ENCODE results near the gene TBC1D22A.

Gene TBC1D22A

GRCh38 chr22:46864314-46865051 lies 102.0 kb downstream of the TBC1D22A start:
- TF ChIP-seq CTCF (IDR thresholded peaks at IDR 0.05; ENCODE audit: poor library complexity, severe bottlenecking): no peak
- H3K4me3 ChIP-seq (ENCODE audit: severe bottlenecking): no peak overlapping the region
- no peaks in the 10 kb centered on the region for H3K27me3 ChIP-seq (ENCODE audit: insufficient read depth, poor library complexity, severe bottlenecking)
- peaks cover 17% of the 10 kb centered on the region for H3K4me1 ChIP-seq (ENCODE audit: insufficient read depth, poor library complexity, severe bottlenecking)
- no peak for ATAC-seq (ENCODE audit: low read depth)
- DNase-seq (ENCODE audit: low spot score): no peak
- H3K27ac ChIP-seq (ENCODE audit: poor library complexity, severe bottlenecking): no peak overlapping the region
- no peaks in the 10 kb centered on the region for H3K36me3 ChIP-seq (ENCODE audit: low read depth)
- no peaks in the 10 kb centered on the region for H3K9me3 ChIP-seq (ENCODE audit: severe bottlenecking)

- ATAC-seq (ENCODE audit: low read depth) (no peak), DNase-seq (ENCODE audit: low spot score) (no peak)
- Histone ChIP-seq H3K36me3 (ENCODE audit: low read depth) (no peaks in the 10 kb centered on the region), H3K27me3 (ENCODE audit: insufficient read depth, poor library complexity, severe bottlenecking) (no peaks in the 10 kb centered on the region), H3K4me1 (ENCODE audit: insufficient read depth, poor library complexity, severe bottlenecking) (peaks cover 17% of the 10 kb centered on the region), H3K9me3 (ENCODE audit: severe bottlenecking) (no peaks in the 10 kb centered on the region), H3K27ac (ENCODE audit: poor library complexity, severe bottlenecking) (no peak overlapping the region), H3K4me3 (ENCODE audit: severe bottlenecking) (no peak overlapping the region)
- TF ChIP-seq CTCF (IDR thresholded peaks at IDR 0.05; ENCODE audit: poor library complexity, severe bottlenecking): no peak
Measured at GRCh38 chr22:46865052-46865434, 102.6 kb downstream of the TBC1D22A start.

GRCh38 chr22:46865642-46866041 lies 103.2 kb downstream of the TBC1D22A start:
- Histone ChIP-seq H3K4me1 (ENCODE audit: insufficient read depth, poor library complexity, severe bottlenecking) (peaks cover 17% of the 10 kb centered on the region), H3K27me3 (ENCODE audit: insufficient read depth, poor library complexity, severe bottlenecking) (no peaks in the 10 kb centered on the region), H3K27ac (ENCODE audit: poor library complexity, severe bottlenecking) (peak overlapping the region; percentile 76), H3K4me3 (ENCODE audit: severe bottlenecking) (no peak overlapping the region), H3K9me3 (ENCODE audit: severe bottlenecking) (no peaks in the 10 kb centered on the region), H3K36me3 (ENCODE audit: low read depth) (no peaks in the 10 kb centered on the region)
- ATAC-seq (ENCODE audit: low read depth): no peak
- DNase-seq (ENCODE audit: low spot score): no peak
- TF ChIP-seq CTCF (IDR thresholded peaks at IDR 0.05; ENCODE audit: poor library complexity, severe bottlenecking): no peak

GRCh38 chr22:46866591-46866990 lies 104.1 kb downstream of the TBC1D22A start:
- H3K36me3 ChIP-seq (ENCODE audit: low read depth): peaks cover 6% of the 10 kb centered on the region; the same call in 1 of the 2 replicates
- peaks cover 17% of the 10 kb centered on the region for H3K4me1 ChIP-seq (ENCODE audit: insufficient read depth, poor library complexity, severe bottlenecking)
- no peak for TF ChIP-seq CTCF (IDR thresholded peaks at IDR 0.05; ENCODE audit: poor library complexity, severe bottlenecking)
- ATAC-seq (ENCODE audit: low read depth) (peak; percentile 98), DNase-seq (ENCODE audit: low spot score) (no peak)
- H3K27ac ChIP-seq (ENCODE audit: poor library complexity, severe bottlenecking): peak overlapping the region; percentile 76
- no peaks in the 10 kb centered on the region for H3K27me3 ChIP-seq (ENCODE audit: insufficient read depth, poor library complexity, severe bottlenecking)
- H3K4me3 ChIP-seq (ENCODE audit: severe bottlenecking): no peak overlapping the region
- no peaks in the 10 kb centered on the region for H3K9me3 ChIP-seq (ENCODE audit: severe bottlenecking)

DNA sequence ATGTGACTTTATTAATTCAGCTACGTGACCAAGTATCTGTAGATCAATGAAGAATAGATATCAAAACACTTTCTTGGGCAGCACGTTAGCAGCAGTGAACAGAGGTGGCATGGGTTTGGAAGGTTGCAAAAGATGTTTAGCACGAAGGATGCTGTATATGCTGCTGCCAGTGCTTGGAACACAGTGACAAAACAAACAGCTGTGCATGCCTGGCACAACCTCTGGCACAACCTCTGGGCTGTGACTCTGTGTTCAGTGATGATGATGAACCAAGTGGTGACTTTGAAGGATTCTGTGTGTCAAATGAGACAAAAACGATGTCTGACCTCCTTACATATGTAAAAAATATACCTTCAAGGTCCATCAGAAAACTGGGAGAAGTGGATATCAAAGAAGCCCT lies 104.7 kb downstream of the TBC1D22A start:
- H3K36me3 ChIP-seq (ENCODE audit: low read depth): peaks cover 6% of the 10 kb centered on the region; the same call in 1 of the 2 replicates
- no peak overlapping the region for H3K4me3 ChIP-seq (ENCODE audit: severe bottlenecking)
- TF ChIP-seq CTCF (IDR thresholded peaks at IDR 0.05; ENCODE audit: poor library complexity, severe bottlenecking): no peak
- peaks cover 17% of the 10 kb centered on the region for H3K4me1 ChIP-seq (ENCODE audit: insufficient read depth, poor library complexity, severe bottlenecking)
- no peak for ATAC-seq (ENCODE audit: low read depth)
- peak overlapping the region; percentile 76 for H3K27ac ChIP-seq (ENCODE audit: poor library complexity, severe bottlenecking)
- no peaks in the 10 kb centered on the region for H3K27me3 ChIP-seq (ENCODE audit: insufficient read depth, poor library complexity, severe bottlenecking)
- no peak for DNase-seq (ENCODE audit: low spot score)
- H3K9me3 ChIP-seq (ENCODE audit: severe bottlenecking): no peaks in the 10 kb centered on the region

All from RWPE2 (cell line).